T-helper 2 cell treated with Interferon-gamma antibody and Interleukin-4, amounts not matched to agents 100 ng/mL and 5 ng/mL, for 36 hours (primary cell): Measurements from ENCODE around the gene IDUA. TPM values are rescaled to one million over a fixed set of nuclear protein-coding genes. Genes with fewer than 3 reads are reported as not detected.

Source experiments
- total RNA-seq: library from RNA; stranded (reverse); gene quantifications from 2 replicates; pipeline ENCODE4 v1.2.3, GENCODE V29; 2022

The IDUA gene
- total RNA-seq, 1 donor from 2014 or later: 36.0 TPM

Other genes with a start within 250 kb of the IDUA start
- gene CPLX1, start 160.9 kb upstream of the IDUA start, total RNA-seq: 0.48 and 0.86 TPM in 2 replicates
- gene GAK, start 54.7 kb upstream of the IDUA start, total RNA-seq: 141 and 144 TPM in 2 replicates
- gene TMEM175, start 54.6 kb upstream of the IDUA start, total RNA-seq: 21.8 and 23.6 TPM in 2 replicates
- 16.0 and 16.6 TPM in 2 replicates for gene DGKQ, start 13.5 kb upstream of the IDUA start, total RNA-seq
- gene SLC26A1, start 6.4 kb downstream of the IDUA start, total RNA-seq: 0.43 TPM in 1 of 2 replicates, not detected in the other
- gene FGFRL1, start 24.6 kb downstream of the IDUA start, total RNA-seq: 15.1 and 16.1 TPM in 2 replicates
- gene RNF212, start 126.5 kb downstream of the IDUA start, total RNA-seq: 0.68 and 1.2 TPM in 2 replicates
- 25.9 and 32.4 TPM in 2 replicates for gene SPON2, start 185.5 kb downstream of the IDUA start, total RNA-seq